GM19455 (cell line): Measurements from ENCODE around the gene MREG.

ENCODE experiments used
- ATAC-seq: cut with Tn5 transposase; IDR thresholded peaks from one replicate; pipeline ENCODE4 v1.9.1; 2021; ENCODE audit not compliant: unreplicated experiment

MREG gene

GRCh38 chr2:216013080-216013909 lies at the start of gene MREG:
MREG (minus strand) TSS chr2:216013551; CDS start chr2:216013327, 224 bp downstream.
- peak; percentile 55 for ATAC-seq

- no peak for ATAC-seq
Measured at GRCh38 chr2:216059233-216059834, 46.0 kb upstream of the MREG start.

DNA sequence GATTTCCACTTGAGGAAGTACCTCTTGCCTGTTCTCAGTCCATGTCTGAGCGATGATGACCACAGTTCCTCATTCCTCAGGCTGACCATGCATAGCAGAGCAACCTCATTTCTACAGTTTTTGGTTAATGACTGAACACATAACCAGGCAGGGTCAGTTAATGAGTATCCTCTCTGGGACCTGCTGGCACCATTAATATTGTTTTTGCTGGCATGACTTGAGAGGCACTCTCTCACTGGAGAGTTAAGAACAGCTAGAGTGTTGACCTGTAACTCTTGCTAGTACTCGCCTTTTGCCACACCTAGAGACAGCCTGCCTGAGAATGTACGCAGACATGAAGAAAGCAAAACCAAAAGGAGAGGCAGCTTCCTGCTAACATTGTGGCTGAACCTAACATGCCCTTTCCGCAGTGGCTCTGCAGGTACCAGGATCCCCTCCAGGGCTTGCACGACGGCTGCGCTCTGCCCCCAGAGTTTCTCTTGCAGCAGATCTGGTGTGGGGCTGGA lies 44.4 kb upstream of the MREG start:
- ATAC-seq, result peak; percentile 86

- peak; percentile 45 for ATAC-seq
Measured at GRCh38 chr2:216056739-216057138, 43.4 kb upstream of the MREG start.

DNA sequence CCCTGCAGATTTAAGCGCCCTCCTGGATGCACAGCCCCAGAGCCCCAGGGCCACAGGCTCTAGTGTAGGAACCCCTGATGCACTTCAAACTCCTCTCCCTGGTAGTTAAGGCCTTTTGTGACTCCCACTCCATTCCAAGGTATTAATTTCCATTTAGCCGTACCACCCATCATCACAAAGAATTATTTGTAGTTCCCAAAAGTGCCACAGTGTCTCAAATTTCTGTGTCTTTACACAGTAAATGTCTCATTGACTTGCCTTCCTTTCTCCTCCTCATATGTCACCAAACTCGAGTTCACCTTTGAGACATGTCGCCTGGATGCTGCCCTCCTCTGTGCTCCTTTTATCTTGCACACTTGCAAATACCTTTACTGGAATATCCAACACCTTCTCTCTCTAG lies 42.3 kb upstream of the MREG start:
- ATAC-seq, result no peak

- ATAC-seq, result no peak
Measured at GRCh38 chr2:216052420-216052819, 39.1 kb upstream of the MREG start.

- ATAC-seq, result no peak
Measured at GRCh38 chr2:216051350-216051749, 38.0 kb upstream of the MREG start.

DNA sequence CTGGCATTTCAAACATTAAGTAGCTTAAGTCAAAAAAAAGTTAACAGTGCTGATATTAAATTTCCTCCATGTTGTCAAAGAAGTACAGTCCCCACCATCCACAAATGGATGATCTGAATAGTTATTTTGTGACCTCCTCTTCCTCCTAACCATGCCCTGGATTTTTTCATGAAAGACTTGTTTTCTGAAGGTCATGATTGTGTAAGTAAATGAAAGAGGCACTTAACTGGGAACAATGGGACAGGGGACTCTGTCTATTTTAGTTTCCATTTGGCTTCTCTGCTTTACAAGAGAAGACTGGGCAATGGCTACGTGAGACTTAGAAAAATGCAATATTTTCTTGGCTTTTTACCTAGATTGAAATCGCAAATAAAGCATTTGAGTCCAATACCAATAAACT lies 36.1 kb upstream of the MREG start:
- ATAC-seq, result no peak

- ATAC-seq, result no peak
Measured at GRCh38 chr2:216047397-216047796, 34.0 kb upstream of the MREG start.

- peak; percentile 93 for ATAC-seq
Measured at GRCh38 chr2:216044883-216045486, 31.6 kb upstream of the MREG start.

DNA sequence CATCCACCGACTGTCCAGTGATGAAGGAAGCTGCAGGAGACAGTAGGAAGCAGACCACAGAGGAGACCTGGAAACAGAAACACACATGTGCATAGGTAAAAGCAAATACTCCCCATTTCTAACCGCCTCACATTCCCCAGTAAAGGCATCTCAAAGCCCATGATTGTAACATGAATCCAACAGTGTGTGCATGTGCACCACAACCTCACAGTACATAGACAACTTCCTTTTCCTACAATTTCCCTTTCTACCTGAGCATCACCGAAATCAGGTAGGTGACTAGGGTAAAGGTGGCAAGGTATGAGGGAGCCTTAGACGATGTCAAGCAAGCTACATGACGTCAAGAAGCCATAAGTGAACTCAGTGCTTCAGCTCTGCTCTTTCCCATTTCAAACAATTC lies 30.6 kb upstream of the MREG start:
- ATAC-seq, result no peak

DNA sequence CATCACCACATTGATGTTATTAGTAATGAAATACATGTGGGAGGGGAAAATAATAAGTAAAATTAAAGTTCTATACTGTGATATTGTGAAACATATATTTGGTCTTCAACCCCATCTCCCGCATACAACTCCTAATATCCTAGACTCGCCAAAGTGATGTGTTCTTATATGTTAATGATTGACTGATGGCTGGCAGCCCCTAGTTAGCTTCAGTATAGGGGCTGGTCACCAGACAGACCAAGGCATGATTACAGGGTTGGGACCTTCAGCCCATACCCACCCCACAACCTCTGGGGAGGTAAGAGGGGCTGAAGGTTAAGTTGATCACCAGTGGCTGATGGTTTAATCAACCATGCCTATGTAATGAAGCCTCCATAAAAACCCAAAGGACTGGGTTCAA lies 28.1 kb upstream of the MREG start:
- ATAC-seq, result no peak

- ATAC-seq, result no peak
Measured at GRCh38 chr2:216039918-216040317, 26.6 kb upstream of the MREG start.

- ATAC-seq, result peak; percentile 40
Measured at GRCh38 chr2:216034065-216034464, 20.7 kb upstream of the MREG start.

DNA sequence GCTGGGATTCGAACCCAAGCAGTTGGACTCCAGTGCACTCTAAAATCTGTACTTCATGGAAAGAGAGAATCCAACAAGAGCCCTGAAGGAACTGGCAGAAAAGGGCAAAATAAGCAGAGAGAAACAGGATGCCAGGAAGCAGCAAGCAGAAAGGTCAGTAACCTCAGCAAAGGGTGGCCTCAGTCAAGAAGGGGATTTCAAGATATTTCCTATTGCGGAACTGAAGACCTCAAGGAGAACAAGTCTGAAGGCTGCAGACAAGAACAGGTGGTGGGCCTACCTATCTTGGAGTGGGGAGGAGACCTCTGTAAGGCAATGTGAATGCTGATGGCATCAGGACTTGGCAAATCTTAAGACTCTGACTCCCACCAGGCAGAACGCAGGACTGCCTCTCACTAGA lies 20.1 kb upstream of the MREG start:
- ATAC-seq, result no peak

DNA sequence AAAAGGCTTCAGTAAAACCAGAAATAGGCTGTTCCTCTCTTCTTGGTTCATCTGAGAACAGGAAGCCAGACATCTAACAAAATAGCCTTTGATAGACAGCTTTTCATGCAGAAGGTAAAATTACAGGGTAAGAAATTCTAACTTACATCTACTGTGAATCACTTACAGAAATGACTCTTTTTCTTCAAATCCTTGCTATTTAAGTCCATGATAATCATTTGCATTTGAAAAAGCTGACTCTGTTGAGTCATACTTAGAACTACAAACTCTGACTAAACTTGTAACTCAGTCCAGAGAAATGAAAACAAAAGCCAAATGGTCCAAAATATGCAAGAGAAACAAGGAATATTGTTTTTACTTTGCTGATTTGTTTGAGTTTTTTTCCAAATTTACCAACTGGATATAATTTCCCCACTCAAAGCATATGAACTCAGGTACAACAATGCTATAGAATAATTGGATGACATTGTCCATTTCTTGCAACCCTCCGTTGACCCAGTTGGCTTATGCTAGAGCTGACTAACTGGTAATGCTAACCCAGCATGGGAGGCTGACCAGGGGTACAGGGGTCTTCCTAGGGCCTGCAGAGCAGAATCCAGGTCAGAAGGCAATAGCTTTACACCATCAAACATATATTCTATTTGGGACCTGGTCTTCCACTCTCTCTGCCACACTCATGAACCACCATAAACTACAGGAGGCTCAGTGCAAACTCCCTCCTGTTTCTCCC lies 18.8 kb upstream of the MREG start:
- peak; percentile 77 for ATAC-seq

GRCh38 chr2:216030216-216030615 lies 16.9 kb upstream of the MREG start:
- no peak for ATAC-seq

- ATAC-seq, result no peak
Measured at GRCh38 chr2:216029416-216030129, 16.2 kb upstream of the MREG start.

- no peak for ATAC-seq
Measured at GRCh38 chr2:216024779-216025336, 11.5 kb upstream of the MREG start.

DNA sequence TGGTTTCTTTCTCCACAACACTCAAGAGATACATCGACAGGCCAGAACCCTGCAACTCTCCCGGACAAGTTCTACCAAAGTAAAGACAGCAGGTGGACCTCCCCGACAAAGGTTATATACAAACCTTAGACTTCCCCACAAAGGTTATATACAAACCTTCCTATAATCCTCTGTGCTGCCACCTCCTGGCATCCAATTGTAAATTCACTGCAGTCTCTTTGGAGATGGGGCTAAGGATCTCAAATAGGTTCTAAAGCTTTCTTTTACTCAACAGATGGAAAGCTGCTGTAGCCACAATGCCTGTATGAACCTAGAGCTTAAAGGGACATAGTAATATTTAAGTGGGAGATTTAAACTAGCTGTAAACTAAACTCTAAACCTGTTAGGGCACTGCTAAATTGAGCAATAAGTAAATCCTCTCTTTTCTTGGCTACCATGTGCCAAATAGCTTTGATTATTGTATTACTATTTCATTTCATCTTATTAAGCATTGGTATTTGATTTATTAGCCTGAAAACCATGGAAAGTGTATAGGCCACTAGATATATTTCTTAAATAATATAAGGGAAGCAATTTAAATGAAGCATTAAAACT lies 9.8 kb upstream of the MREG start:
- no peak for ATAC-seq
